Hypothalamus (tissue), 51 donors: ENCODE data around the gene MPV17.
"Not testable (repeated sequence)": the region's sequence is repeated elsewhere in the genome, so short reads cannot be mapped to it uniquely, and the experiment has no call there.

Experiments used
- DNase-seq, 51 donors: peaks; one replicate each; lab custom pipeline; 2025; lab: John Stamatoyannopoulos, UW

Gene MPV17

GRCh38 chr2:27323596-27324285 is 844 bp upstream of the MPV17 start:
- no peak for DNase-seq

GRCh38 chr2:27322301-27322765 is 564 bp downstream of the MPV17 start:
- DNase-seq: peak in 2 of 51 donors; percentile 13 to 44

DNA sequence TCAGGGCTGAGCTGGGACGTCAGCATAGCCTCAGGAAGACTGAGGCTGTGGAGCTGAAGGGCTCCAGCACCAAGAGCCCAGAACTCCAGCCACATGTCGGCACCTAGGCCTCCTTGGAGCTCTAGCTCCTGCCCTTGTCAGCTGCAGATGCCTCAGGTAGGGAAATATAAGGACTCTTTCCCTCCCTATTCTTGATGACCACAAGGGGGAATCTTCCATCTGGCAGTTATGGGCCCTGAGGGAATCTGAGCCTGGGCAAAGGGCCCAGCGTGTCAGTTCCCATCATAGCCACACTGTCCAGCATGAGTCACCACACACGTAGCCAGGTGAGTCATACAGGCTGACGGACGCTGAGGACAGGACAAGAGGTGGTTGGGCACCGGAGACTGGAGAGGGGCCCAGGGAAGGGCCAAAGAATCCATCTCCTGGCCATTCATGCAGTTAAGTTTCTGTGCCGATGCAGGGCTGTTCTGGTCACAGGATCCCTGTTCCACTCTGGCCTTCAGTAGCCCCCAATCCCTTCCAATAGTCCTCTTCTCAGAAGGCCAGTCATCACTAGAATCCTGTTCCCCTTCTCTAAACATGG is 1.8 kb downstream of the MPV17 start:
- DNase-seq: peak in 6 of 51 donors; percentile 2 to 33 (median 16)

DNA sequence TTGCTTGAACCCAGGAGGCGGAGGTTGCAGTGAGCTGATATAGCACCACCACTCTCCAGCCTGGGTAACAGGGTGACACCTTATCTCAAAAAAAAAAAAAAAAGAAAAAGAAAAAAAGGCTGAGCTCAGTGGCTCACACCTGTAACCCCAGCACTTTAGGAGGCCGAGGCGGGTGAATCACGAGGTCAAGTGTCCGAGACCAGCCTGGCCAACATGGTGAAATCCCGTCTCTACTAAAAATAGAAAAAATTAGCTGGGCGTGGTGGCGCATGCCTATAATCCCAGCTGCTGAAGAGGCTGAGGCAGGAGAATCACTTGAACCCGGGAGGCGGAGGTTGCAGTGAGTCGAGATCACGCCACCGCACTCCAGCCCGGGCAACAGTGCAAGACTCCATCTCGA is 3.1 kb downstream of the MPV17 start:
- not testable (repeated sequence) for DNase-seq

DNA sequence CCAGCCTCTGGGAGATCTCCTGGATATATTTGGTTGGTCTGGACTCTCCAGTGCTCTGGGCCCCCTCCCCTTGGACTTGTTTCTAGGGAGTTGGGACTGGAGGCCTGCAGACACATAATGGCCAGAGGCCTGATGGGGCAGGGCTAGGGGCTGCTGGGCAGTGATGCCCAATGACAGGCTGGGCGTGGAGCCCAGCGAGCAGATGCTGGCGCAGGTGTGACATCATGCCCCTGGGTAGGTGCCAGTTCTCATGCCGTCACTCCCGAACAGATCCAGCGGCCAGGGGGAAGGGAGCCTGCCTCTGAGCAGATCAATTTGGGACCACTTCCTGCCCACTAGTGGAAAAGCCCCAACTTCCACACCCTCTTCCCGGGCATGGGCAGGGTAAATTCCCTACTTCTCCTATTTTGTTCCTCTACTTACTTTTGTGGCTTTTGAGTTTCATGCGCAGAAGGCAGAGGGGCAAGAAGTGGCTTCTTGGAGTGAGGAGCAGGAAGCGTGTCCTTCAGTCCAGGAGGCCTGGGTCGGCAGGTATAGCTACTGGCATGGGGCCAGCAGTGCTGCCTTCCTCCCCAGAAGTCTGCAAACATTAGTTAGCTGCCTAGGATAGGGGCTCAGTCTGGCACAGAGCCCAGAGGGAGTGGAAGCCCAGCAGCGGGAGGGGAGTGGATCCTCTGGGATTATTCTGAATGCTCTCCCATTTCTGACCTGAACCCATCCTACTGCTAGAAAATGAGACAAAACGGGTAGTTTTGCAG is 6.1 kb downstream of the MPV17 start:
- DNase-seq: peak in 30 of 51 donors; percentile 3 to 75 (median 36)

DNA sequence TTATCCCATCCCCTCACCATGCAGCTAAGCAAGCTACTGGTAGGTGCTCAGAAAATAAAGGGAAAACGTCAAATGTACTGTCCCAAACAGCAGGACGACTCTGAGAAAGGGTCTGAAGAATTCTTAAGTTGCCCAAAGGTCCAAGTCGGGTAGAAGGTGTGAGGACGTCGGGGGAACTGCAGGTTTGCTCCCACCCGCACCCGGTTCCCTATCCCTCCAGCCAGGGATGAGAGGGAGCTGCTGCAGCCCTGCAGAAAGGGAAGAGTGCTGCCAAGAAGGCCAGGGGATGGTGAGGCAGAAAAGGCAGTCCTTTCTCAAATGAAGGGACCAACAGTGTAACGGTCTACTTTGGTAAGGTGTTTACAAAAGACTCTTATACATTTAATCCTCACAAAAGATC is 7.8 kb downstream of the MPV17 start:
- DNase-seq: no peak

DNA sequence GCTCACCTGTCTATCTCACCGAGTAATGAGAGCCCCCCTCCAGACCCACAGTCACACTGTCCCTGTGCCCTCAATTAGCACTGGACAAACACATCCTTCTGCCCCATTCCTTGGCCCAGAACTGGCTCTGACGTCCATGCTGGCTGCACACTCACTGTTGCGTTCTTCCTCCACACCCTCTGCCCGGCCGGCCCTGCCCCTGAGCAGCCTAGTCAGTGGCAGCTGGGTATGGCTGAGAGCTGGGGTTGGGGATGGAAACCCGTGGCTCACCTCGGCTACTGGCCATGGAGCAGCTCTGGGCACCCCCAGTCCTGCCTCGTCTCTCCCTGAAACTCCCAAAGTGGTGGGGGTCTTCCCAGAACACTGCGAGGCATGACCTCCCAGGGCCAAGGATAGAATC is 8.2 kb downstream of the MPV17 start:
- no peak for DNase-seq

GRCh38 chr2:27313882-27314645 is 8.8 kb downstream of the MPV17 start:
- DNase-seq: no peak

DNA sequence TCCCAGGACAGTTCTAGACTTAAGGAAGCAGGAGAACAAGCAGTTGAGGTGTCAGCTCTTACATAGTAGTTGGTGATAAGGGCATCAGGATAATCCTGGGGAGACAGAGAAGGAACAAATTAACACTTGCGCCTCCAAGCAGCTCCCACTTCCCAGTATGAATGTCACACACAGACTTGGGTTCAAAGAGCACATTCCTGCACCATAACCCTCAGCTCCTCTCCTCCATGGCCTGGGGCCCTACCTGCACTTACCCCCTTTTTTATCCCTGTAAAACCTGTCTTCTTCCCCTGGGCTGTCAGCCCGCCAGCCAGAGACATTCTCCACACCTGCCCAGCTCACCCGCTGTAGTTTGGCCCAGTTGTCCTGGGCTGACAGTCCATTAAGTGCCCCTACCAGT is 10.7 kb downstream of the MPV17 start:
- DNase-seq: no peak

GRCh38 chr2:27309651-27310050 is 13.2 kb downstream of the MPV17 start:
- DNase-seq: no peak

- DNase-seq: no peak
These were observed 14.5 kb downstream of the MPV17 start, which contains the start of gene UCN for GRCh38 chr2:27308359-27308881. Gene UCN, minus strand, starts transcription at chr2:27308445. Its CDS starts 550 bp downstream, at chr2:27307895.

- DNase-seq: no peak
These were observed 15.1 kb downstream of the MPV17 start for GRCh38 chr2:27307545-27308358.

GRCh38 chr2:27307287-27307544 is 15.7 kb downstream of the MPV17 start:
- DNase-seq: no peak

DNA sequence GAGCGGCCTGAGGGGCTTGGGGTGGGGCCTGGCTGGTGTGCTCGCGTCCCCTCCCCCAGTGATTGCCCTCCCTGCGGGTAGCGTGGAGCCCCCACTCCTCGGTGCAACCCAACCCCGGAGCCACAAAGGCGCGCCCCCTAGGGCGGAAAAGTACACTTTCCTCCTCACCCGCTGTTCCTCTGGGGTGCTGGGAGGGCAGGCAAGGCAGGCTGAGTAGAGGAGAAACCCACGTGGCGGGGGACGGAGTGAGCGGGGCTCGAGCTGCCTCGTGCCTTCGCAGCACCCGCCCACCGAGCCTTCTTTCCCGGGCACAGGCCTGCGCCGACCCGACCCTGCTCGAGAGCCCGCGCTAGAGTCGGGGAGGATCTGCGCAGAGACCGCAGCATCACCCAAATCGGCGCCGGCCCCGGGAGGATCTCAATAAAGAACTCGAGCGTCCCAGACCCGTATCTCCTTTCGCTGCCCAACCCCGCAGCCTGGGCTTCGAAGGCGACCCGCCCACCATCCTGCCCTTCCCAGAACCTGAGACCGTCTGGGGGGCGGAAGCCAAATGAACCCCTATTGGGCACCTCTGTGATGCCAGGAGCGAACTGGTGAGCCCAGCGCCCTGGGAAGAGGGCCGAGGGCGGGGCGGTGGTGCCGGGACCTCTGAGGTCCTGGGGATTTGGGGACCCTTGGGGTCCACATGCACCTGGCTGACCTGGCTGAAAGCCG is 16.2 kb downstream of the MPV17 start:
- no peak for DNase-seq

DNA sequence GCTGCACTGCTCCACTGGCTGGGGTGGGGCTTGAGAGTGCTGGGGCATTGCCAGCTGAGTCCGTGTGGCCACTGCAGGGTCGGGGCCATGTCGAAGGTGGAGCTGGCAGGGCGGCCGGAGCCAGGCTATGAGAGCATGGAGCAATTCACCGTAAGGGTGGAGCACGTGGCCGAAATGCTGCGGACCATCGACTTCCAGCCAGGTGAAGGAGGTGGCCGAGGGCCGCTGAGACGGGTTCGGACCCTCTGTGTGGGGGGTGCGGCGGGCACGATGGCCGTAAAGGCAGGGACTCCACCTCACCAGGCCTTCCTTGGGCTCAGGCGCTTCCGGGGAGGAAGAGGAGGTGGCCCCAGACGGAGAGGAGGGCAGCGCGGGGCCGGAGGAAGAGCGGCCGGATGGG is 16.8 kb downstream of the MPV17 start:
- DNase-seq: no peak

DNA sequence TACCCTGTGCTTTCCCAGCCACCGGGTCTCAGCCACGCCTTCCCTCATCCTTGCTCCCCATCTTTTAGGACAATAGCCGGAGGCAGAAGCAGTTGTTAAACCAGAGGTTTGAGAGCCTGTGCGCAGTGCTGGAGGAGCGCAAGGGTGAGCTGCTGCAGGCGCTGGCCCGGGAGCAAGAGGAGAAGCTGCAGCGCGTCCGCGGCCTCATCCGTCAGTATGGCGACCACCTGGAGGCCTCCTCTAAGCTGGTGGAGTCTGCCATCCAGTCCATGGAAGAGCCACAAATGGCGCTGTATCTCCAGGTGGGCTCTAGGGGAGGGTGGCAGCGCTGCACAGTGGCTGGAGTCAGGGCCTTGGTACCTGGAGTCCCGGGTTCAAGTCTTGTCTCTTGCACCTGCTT is 17.4 kb downstream of the MPV17 start:
- no peak for DNase-seq

- DNase-seq: no peak
These were observed 18.2 kb downstream of the MPV17 start for GRCh38 chr2:27304488-27305240.
